ENCODE results near the gene LKAAEAR1. TPM values are rescaled to one million over a fixed set of nuclear protein-coding genes. Genes with fewer than 3 reads are reported as not detected.

The LKAAEAR1 gene
- total and polyA plus RNA-seq, 2 of the 13 experiments (the other 11 are each of a cell fraction or from before 2014, with no cell fraction given): not detected

DNA sequence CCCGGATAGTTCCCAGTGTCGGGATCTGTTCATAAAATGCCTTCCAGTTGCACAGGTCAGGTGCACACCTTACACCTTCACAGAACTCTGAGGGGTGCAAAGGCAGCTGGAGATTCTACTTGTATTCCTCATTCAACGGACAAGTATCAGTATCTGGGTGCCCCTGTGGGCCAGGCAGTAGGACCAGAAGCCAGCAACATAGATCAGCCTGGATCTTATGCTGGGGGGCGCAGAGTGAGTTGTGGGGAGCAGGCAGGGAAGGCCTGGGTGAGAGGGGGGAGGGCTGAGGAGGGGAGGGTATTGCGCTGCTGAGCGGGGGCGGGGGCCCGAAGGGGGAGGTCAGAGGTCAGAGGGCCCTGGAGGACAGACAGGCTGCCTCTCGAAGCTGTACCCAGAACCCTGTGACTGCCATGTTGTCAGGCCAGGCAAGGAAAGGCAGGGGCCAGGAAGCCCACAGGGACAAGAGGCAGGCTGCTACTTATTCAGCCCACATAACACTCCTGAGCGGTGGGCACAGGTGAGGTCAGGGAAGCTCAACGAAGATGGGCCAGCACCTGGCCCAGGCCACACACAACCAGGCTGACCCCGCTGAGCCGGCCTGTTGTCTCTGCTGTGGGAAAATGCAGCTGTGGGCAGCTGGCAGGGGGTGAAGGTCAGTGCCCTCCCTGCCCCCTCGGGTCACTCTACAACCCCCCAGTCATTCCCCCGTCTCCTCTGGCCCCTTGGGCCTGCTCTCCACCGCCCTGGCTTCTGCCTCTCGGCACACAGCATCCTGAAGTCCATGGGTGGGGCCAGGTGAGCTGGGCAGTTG is 3.2 kb downstream of the LKAAEAR1 start (continued):
- TF ChIP-seq ATAD3A (CRISPR knock-in tag; IDR thresholded peaks at IDR 0.05) (no peak), SALL1 (CRISPR knock-in tag; IDR thresholded peaks at IDR 0.05) (0 out of 2 replicates have a peak, but pooled peaks have one; percentile 4), ZNF773 (CRISPR knock-in tag; IDR thresholded peaks at IDR 0.05; ENCODE audit: borderline replicate concordance) (no peak), NPAS2 (CRISPR knock-in tag; IDR thresholded peaks at IDR 0.05; ENCODE audit: borderline replicate concordance) (no peak), ELF4 (CRISPR knock-in tag; IDR thresholded peaks at IDR 0.05; ENCODE audit: borderline replicate concordance) (no peak), CAMTA2 (CRISPR knock-in tag; IDR thresholded peaks at IDR 0.05; ENCODE audit: borderline replicate concordance) (no peak), ZNF879 (CRISPR knock-in tag; IDR thresholded peaks at IDR 0.05) (no peak), ZNF839 (CRISPR knock-in tag; IDR thresholded peaks at IDR 0.05; ENCODE audit: borderline replicate concordance) (no peak; the same call in 1 of the 2 replicates), ZNF296 (CRISPR knock-in tag; conservative IDR thresholded peaks at IDR 0.05) (no peak), ZEB1 (IDR thresholded peaks at IDR 0.05; ENCODE audit: insufficient replicate concordance, low read depth) (no peak), ARNTL (CRISPR knock-in tag; IDR thresholded peaks at IDR 0.05) (no peak), GFI1 (CRISPR knock-in tag; IDR thresholded peaks at IDR 0.05; ENCODE audit: borderline replicate concordance) (no peak)
- TF ChIP-seq, protein P1, sequence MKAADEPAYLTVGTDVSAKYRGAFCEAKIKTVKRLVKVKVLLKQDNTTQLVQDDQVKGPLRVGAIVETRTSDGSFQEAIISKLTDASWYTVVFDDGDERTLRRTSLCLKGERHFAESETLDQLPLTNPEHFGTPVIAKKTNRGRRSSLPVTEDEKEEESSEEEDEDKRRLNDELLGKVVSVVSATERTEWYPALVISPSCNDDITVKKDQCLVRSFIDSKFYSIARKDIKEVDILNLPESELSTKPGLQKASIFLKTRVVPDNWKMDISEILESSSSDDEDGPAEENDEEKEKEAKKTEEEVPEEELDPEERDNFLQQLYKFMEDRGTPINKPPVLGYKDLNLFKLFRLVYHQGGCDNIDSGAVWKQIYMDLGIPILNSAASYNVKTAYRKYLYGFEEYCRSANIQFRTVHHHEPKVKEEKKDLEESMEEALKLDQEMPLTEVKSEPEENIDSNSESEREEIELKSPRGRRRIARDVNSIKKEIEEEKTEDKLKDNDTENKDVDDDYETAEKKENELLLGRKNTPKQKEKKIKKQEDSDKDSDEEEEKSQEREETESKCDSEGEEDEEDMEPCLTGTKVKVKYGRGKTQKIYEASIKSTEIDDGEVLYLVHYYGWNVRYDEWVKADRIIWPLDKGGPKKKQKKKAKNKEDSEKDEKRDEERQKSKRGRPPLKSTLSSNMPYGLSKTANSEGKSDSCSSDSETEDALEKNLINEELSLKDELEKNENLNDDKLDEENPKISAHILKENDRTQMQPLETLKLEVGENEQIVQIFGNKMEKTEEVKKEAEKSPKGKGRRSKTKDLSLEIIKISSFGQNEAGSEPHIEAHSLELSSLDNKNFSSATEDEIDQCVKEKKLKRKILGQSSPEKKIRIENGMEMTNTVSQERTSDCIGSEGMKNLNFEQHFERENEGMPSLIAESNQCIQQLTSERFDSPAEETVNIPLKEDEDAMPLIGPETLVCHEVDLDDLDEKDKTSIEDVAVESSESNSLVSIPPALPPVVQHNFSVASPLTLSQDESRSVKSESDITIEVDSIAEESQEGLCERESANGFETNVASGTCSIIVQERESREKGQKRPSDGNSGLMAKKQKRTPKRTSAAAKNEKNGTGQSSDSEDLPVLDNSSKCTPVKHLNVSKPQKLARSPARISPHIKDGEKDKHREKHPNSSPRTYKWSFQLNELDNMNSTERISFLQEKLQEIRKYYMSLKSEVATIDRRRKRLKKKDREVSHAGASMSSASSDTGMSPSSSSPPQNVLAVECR (CRISPR knock-in tag; IDR thresholded peaks at IDR 0.05; ENCODE audit: borderline replicate concordance): no peak
- TF ChIP-seq, protein P2, sequence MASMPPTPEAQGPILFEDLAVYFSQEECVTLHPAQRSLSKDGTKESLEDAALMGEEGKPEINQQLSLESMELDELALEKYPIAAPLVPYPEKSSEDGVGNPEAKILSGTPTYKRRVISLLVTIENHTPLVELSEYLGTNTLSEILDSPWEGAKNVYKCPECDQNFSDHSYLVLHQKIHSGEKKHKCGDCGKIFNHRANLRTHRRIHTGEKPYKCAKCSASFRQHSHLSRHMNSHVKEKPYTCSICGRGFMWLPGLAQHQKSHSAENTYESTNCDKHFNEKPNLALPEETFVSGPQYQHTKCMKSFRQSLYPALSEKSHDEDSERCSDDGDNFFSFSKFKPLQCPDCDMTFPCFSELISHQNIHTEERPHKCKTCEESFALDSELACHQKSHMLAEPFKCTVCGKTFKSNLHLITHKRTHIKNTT (CRISPR knock-in tag; IDR thresholded peaks at IDR 0.05): no peak
- TF ChIP-seq, protein P3, sequence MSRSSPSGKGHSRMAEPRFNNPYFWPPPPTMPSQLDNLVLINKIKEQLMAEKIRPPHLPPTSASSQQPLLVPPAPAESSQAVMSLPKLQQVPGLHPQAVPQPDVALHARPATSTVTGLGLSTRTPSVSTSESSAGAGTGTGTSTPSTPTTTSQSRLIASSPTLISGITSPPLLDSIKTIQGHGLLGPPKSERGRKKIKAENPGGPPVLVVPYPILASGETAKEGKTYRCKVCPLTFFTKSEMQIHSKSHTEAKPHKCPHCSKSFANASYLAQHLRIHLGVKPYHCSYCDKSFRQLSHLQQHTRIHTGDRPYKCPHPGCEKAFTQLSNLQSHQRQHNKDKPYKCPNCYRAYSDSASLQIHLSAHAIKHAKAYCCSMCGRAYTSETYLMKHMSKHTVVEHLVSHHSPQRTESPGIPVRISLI (CRISPR knock-in tag; IDR thresholded peaks at IDR 0.05; ENCODE audit: borderline replicate concordance): no peak
- TF ChIP-seq, protein P4, sequence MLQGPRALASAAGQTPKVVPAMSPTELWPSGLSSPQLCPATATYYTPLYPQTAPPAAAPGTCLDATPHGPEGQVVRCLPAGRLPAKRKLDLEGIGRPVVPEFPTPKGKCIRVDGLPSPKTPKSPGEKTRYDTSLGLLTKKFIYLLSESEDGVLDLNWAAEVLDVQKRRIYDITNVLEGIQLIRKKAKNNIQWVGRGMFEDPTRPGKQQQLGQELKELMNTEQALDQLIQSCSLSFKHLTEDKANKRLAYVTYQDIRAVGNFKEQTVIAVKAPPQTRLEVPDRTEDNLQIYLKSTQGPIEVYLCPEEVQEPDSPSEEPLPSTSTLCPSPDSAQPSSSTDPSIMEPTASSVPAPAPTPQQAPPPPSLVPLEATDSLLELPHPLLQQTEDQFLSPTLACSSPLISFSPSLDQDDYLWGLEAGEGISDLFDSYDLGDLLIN (CRISPR knock-in tag; IDR thresholded peaks at IDR 0.05; ENCODE audit: borderline replicate concordance): no peak
- TF ChIP-seq, protein P5, sequence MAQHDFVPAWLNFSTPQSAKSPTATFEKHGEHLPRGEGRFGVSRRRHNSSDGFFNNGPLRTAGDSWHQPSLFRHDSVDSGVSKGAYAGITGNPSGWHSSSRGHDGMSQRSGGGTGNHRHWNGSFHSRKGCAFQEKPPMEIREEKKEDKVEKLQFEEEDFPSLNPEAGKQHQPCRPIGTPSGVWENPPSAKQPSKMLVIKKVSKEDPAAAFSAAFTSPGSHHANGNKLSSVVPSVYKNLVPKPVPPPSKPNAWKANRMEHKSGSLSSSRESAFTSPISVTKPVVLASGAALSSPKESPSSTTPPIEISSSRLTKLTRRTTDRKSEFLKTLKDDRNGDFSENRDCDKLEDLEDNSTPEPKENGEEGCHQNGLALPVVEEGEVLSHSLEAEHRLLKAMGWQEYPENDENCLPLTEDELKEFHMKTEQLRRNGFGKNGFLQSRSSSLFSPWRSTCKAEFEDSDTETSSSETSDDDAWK (CRISPR knock-in tag; IDR thresholded peaks at IDR 0.05): no peak

All from HepG2 (cell line).